ENCODE results near the gene SSTR5.

GRCh38 chr16:1068451-1068850, 4.1 kb upstream of the SSTR5 start:
- no peak for TF ChIP-seq CTCF (IDR thresholded peaks at IDR 0.05)
- no peak for TF ChIP-seq POLR2A (IDR thresholded peaks at IDR 0.05)

Data from heart left ventricle (tissue), 13 donors.